ENCODE results near the gene NEMP1. TPM values are rescaled to one million over a fixed set of nuclear protein-coding genes. Genes with fewer than 3 reads are reported as not detected.
A peak's percentile ranks its signal among the peaks of the same experiment; 100 is the strongest.

NEMP1 gene
- total RNA-seq, 1 donor from 2014 or later, result 32.0 TPM

- no peaks in the 10 kb centered on the region for H3K27me3 Mint-ChIP-seq
- peak; percentile 75 for TF ChIP-seq CTCF (conservative IDR thresholded peaks at IDR 0.05)
- peaks cover 22% of the 10 kb centered on the region for H3K36me3 Mint-ChIP-seq
- peak overlapping the region; percentile 97 for H3K27ac Mint-ChIP-seq
- no peak for DNase-seq (ENCODE audit: extremely low spot score, unreplicated experiment)
- peaks cover 39% of the 10 kb centered on the region for H3K4me1 Mint-ChIP-seq (ENCODE audit: unreplicated experiment)
- H3K4me3 Mint-ChIP-seq, result peak overlapping the region; percentile 81
- H3K9me3 Mint-ChIP-seq, result no peaks in the 10 kb centered on the region
These were observed 15.0 kb upstream of the NEMP1 start for GRCh38 chr12:57093415-57094207.

- no peak for TF ChIP-seq CTCF (conservative IDR thresholded peaks at IDR 0.05)
- DNase-seq (ENCODE audit: extremely low spot score, unreplicated experiment), result no peak
These were observed 14.4 kb upstream of the NEMP1 start for GRCh38 chr12:57092876-57093414.

GRCh38 chr12:57092529-57092862 is 13.9 kb upstream of the NEMP1 start:
- no peak for TF ChIP-seq CTCF (conservative IDR thresholded peaks at IDR 0.05)
- Mint-ChIP-seq H3K4me3 (peak overlapping the region; percentile 83), H3K9me3 (no peaks in the 10 kb centered on the region), H3K4me1 (ENCODE audit: unreplicated experiment) (peaks cover 35% of the 10 kb centered on the region), H3K27me3 (no peaks in the 10 kb centered on the region), H3K27ac (peak overlapping the region; percentile 67), H3K36me3 (peaks cover 19% of the 10 kb centered on the region)
- DNase-seq (ENCODE audit: extremely low spot score, unreplicated experiment), result no peak

More at GRCh38 chr12:57092876-57093414, 14.4 kb upstream of the NEMP1 start:
- Mint-ChIP-seq H3K4me3 (peak overlapping the region; percentile 83), H3K27ac (peak overlapping the region; percentile 97), H3K27me3 (no peaks in the 10 kb centered on the region), H3K4me1 (ENCODE audit: unreplicated experiment) (peaks cover 37% of the 10 kb centered on the region), H3K36me3 (peaks cover 20% of the 10 kb centered on the region), H3K9me3 (no peaks in the 10 kb centered on the region)

DNA sequence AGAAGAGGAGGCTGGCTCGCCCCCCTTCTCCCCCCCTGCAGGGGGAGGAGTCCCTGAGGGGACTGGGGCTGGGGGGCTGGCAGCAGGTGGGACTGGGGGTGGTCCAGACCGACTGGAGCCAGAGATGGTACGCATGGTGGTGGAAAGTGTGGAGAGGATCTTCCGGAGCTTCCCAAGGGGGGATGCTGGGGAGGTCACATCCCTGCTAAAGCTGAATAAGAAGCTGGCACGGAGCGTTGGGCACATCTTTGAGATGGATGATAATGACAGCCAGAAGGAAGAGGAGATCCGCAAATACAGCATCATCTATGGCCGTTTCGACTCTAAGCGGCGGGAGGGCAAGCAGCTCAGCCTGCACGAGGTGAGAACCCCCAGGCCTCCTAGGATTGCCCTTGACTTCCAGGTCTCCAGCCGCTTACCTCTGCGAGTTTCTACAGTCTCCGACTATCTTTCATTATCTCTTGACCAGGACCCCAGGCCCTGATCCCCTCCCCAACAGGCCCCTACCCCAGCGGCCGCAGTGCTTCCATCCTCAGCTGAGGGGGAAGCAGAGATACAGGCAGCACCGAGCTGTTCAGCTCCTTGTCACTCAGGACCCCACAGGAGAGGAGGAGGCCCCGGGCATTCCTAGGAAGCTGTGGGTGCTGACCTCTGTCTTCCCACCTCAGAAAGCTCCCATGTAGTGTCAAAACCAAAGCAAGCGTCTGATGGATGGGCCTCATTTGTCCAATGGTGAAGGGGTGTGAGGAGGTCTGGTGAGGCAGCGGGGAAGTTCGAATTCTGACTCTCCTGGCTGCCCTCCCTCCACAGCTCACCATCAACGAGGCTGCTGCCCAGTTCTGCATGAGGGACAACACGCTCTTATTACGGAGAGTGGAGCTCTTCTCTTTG is 13.3 kb upstream of the NEMP1 start:
- Mint-ChIP-seq H3K36me3 (peaks cover 19% of the 10 kb centered on the region), H3K9me3 (no peaks in the 10 kb centered on the region), H3K27me3 (no peaks in the 10 kb centered on the region), H3K4me3 (peak overlapping the region; percentile 83), H3K27ac (peak overlapping the region; percentile 67), H3K4me1 (ENCODE audit: unreplicated experiment) (peaks cover 36% of the 10 kb centered on the region)
- DNase-seq (ENCODE audit: extremely low spot score, unreplicated experiment), result no peak
- no peak for TF ChIP-seq CTCF (conservative IDR thresholded peaks at IDR 0.05)

GRCh38 chr12:57090924-57091637 is 12.5 kb upstream of the NEMP1 start:
- Mint-ChIP-seq H3K27me3 (no peaks in the 10 kb centered on the region), H3K9me3 (no peaks in the 10 kb centered on the region), H3K27ac (peak overlapping the region; percentile 80), H3K4me3 (peak overlapping the region; percentile 98), H3K4me1 (ENCODE audit: unreplicated experiment) (peaks cover 40% of the 10 kb centered on the region), H3K36me3 (peaks cover 11% of the 10 kb centered on the region)
- DNase-seq (ENCODE audit: extremely low spot score, unreplicated experiment), result no peak
- no peak for TF ChIP-seq CTCF (conservative IDR thresholded peaks at IDR 0.05)

All from type B pancreatic cell (in vitro differentiated cells).